Mucosa of descending colon (tissue), 3 donors: ENCODE data around the gene QRICH1. TPM values are rescaled to one million over a fixed set of nuclear protein-coding genes. Genes with fewer than 3 reads are reported as not detected.

Experiments used
- ATAC-seq: fragments of 200-7000 bp; cut with Tn5 transposase; one replicate; pipeline ENCODE4 v1.9.1; 2020; ENCODE audit warnings: mild to moderate bottlenecking, moderate library complexity
- DNase-seq, 3 donors: peaks; one replicate each; pipeline ENCODE4 v3.0.0-alpha.2; 2020
- H3K36me3 ChIP-seq: fragments of 200-600 bp; one replicate; pipeline ENCODE4 v1.8.0; 2021; ENCODE audit warnings: low read depth, mild to moderate bottlenecking
- H3K4me1 ChIP-seq: fragments of 200-600 bp; one replicate; pipeline ENCODE4 v1.8.0; 2021; ENCODE audit warnings: low read depth, mild to moderate bottlenecking
- H3K4me3 ChIP-seq: fragments of 200-600 bp; one replicate; pipeline ENCODE4 v1.8.0; 2021; ENCODE audit warnings: mild to moderate bottlenecking
- H3K9me3 ChIP-seq: fragments of 200-600 bp; one replicate; pipeline ENCODE4 v1.8.0; 2021; ENCODE audit warnings: mild to moderate bottlenecking
- intact Hi-C, 2 donors: fragments of 100-400 bp; cut with DNase I in 1 of 2; cut with micrococcal nuclease in 1 of 2; formaldehyde crosslinking; loops; one replicate each; pipeline versions ENCODE4 v1.11.0 to v1.11.1; 2022; cut with DNase I, micrococcal nuclease
- total RNA-seq, 3 donors: library from RNA; stranded (reverse); fragmentation: NEBNext Ultra II Directional in 2 of 3; extraction: Animal tissue kit (Norgen Biotek cat#: 25700) in 2 of 3; gene quantifications; one replicate each; pipeline versions ENCODE4 v1.2.1 to v1.2.4, GENCODE V29; 2021 to 2023
- TF ChIP-seq, protein P1 (sequence below): fragments of 200-600 bp; IDR thresholded peaks from one replicate; pipeline ENCODE4 v1.8.0; 2022; ENCODE audit warnings: antibody characterized with exemption, mild to moderate bottlenecking
- donor health status: DM: no; HTN: no; CAD: no; lungs with moderate emphysema.
- donor health status: DM: no; HTN: no; CAD: no.
- donor health status: DM: no; HTN: yes; CAD: no.

QRICH1 gene
- total RNA-seq, 3 donors from 2014 or later, result 73.0 to 104 (median 86.1) TPM

- ATAC-seq, result peak; percentile 76
- H3K9me3 ChIP-seq, result no peaks in the 10 kb centered on the region
- peak; percentile 89 to 94 (median 90) for DNase-seq
- H3K36me3 ChIP-seq, result no peaks in the 10 kb centered on the region
- H3K4me3 ChIP-seq, result peak overlapping the region; percentile 91
- intact Hi-C loops, result no loop called here
- peaks cover 24% of the 10 kb centered on the region for H3K4me1 ChIP-seq
- TF ChIP-seq, protein P1, sequence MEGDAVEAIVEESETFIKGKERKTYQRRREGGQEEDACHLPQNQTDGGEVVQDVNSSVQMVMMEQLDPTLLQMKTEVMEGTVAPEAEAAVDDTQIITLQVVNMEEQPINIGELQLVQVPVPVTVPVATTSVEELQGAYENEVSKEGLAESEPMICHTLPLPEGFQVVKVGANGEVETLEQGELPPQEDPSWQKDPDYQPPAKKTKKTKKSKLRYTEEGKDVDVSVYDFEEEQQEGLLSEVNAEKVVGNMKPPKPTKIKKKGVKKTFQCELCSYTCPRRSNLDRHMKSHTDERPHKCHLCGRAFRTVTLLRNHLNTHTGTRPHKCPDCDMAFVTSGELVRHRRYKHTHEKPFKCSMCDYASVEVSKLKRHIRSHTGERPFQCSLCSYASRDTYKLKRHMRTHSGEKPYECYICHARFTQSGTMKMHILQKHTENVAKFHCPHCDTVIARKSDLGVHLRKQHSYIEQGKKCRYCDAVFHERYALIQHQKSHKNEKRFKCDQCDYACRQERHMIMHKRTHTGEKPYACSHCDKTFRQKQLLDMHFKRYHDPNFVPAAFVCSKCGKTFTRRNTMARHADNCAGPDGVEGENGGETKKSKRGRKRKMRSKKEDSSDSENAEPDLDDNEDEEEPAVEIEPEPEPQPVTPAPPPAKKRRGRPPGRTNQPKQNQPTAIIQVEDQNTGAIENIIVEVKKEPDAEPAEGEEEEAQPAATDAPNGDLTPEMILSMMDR, result no peak
Observed at GRCh38 chr3:49092938-49093852, 676 bp downstream of the QRICH1 start.

DNA sequence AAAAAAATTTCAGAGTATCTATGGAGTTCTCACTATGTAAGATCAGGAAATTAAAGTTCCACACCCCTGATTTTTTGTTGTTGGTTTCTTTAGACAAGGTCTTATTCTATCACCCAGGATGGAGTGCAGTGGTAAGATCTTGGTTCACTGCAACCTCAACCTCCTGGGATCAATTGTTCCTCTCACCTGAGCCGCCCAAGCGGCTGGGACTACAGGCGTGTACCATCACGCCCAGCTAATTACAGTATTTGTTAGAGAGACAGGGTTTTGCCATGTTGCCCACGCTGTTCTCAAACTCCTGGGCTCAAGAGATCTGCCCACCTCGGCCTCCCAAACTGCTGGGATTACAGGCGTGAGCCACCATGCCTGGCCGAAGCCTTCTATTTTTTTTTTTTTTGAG is 12.4 kb downstream of the QRICH1 start:
- Histone ChIP-seq H3K36me3 (no peaks in the 10 kb centered on the region), H3K9me3 (no peaks in the 10 kb centered on the region), H3K4me3 (no peak overlapping the region), H3K4me1 (no peaks in the 10 kb centered on the region)
- no peak for ATAC-seq
- TF ChIP-seq, protein P1, result no peak
- DNase-seq, result no peak
- intact Hi-C loops, result no loop called here

DNA sequence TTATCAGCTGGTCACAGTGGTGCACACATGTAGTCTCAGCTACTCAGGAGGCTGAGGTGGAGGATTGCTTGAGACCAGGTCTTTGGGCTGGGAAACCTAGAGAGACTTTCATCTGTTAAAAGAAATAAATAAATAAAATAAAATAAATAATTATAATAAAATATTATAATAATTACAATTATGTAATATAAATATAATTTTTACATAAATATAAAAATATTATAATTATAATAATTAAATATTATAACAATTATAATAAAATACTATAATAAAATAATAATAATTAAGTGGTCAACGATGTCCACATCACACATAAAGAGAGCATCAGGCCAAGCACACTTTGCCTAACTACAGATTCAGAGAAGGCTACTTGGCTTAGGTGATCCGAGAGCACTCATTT is 14.6 kb downstream of the QRICH1 start:
- TF ChIP-seq, protein P1, result no peak
- no peak for DNase-seq

GRCh38 chr3:49076646-49077045 is 17.2 kb downstream of the QRICH1 start:
- DNase-seq (no peak), ATAC-seq (no peak)
- TF ChIP-seq, protein P1, result no peak
- H3K4me1 ChIP-seq, result no peaks in the 10 kb centered on the region
- H3K4me3 ChIP-seq, result no peak overlapping the region
- H3K36me3 ChIP-seq, result no peaks in the 10 kb centered on the region
- intact Hi-C loops, result no loop called here
- no peaks in the 10 kb centered on the region for H3K9me3 ChIP-seq

More for the DNA sequence above, 14.6 kb downstream of the QRICH1 start:
- no peaks in the 10 kb centered on the region for H3K36me3 ChIP-seq
- ATAC-seq, result no peak
- no peak overlapping the region for H3K4me3 ChIP-seq
- no peaks in the 10 kb centered on the region for H3K9me3 ChIP-seq
- intact Hi-C loops, result no loop called here
- H3K4me1 ChIP-seq, result no peaks in the 10 kb centered on the region

- intact Hi-C loops, result no loop called here
- TF ChIP-seq, protein P1, result no peak
- H3K9me3 ChIP-seq, result no peaks in the 10 kb centered on the region
- DNase-seq (no peak), ATAC-seq (no peak)
- no peaks in the 10 kb centered on the region for H3K4me1 ChIP-seq
- no peaks in the 10 kb centered on the region for H3K36me3 ChIP-seq
- no peak overlapping the region for H3K4me3 ChIP-seq
Observed at GRCh38 chr3:49076116-49076515, 17.8 kb downstream of the QRICH1 start.
